Ovary (tissue), 3 donors: ENCODE measurements around the gene PMP22.

Source experiments
- CTCF ChIP-seq, 3 donors: fragments of 450-650 bp in 2 of 3; fragments of 200-600 bp in 1 of 3; IDR thresholded peaks; one replicate each; pipeline versions ENCODE4 v1.5.1 to v1.8.0; 2016 to 2022; ENCODE audit warnings: antibody characterized with exemption in 3 of 3, mild to moderate bottlenecking in 1 of 3
- POLR2A ChIP-seq: fragments of 450-650 bp; IDR thresholded peaks from one replicate; pipeline ENCODE4 v1.6.1; 2017; ENCODE audit warnings: antibody characterized with exemption, mild to moderate bottlenecking, moderate library complexity
- donor health status: DM: no; HTN: no; CAD: no.

GRCh38 chr17:15266325-15267125 is 1.4 kb upstream of the PMP22 start:
- TF ChIP-seq CTCF (IDR thresholded peaks at IDR 0.05) (no peak), POLR2A (no peak)
